HepG2 (cell line): ENCODE results near the gene HS6ST1. TPM values are rescaled to one million over a fixed set of nuclear protein-coding genes. Genes with fewer than 3 reads are reported as not detected.

Experiments used
- CBX5 ChIP-seq: sonication (generic); formaldehyde crosslinking; IDR thresholded peaks from 2 replicates; pipeline ENCODE4 v1.4.0; 2020; ENCODE audit warnings: missing genetic modification reagents, borderline replicate concordance
- FOXO1 ChIP-seq: sonication (generic); formaldehyde crosslinking; IDR thresholded peaks from 2 replicates; pipeline ENCODE4 v1.4.0; 2020; ENCODE audit warnings: missing genetic modification reagents
- FOXO4 ChIP-seq: sonication (generic); formaldehyde crosslinking; conservative IDR thresholded peaks from 2 replicates; pipeline ENCODE4 v1.8.1; 2023; ENCODE audit warnings: missing genetic modification reagents
- KLF15 ChIP-seq: sonication (generic); formaldehyde crosslinking; IDR thresholded peaks from 2 replicates; pipeline ENCODE4 v1.8.1; 2023; ENCODE audit warnings: borderline replicate concordance, mild to moderate bottlenecking, inconsistent platforms, missing genetic modification reagents, mixed read lengths
- NFKB2 ChIP-seq: sonication (generic); formaldehyde crosslinking; IDR thresholded peaks from 2 replicates; pipeline ENCODE4 v1.4.0; 2020; ENCODE audit warnings: missing genetic modification reagents, borderline replicate concordance
- NFRKB ChIP-seq: fragments of 450-650 bp; IDR thresholded peaks from 2 replicates; pipeline ENCODE4 v1.6.1; 2017
- PTBP1 ChIP-seq: fragments of 200-400 bp; formaldehyde crosslinking; IDR thresholded peaks from 2 replicates; pipeline ENCODE4 v1.6.1; 2018; ENCODE audit warnings: low read length, low read depth; ENCODE audit not compliant: poor library complexity, severe bottlenecking
- SALL2 ChIP-seq: sonication (generic); formaldehyde crosslinking; IDR thresholded peaks from 2 replicates; pipeline ENCODE4 v1.8.1; 2023; ENCODE audit warnings: mild to moderate bottlenecking, missing genetic modification reagents, inconsistent platforms
- SP4 ChIP-seq: sonication (generic); formaldehyde crosslinking; IDR thresholded peaks from 2 replicates; pipeline ENCODE4 v1.8.1; 2023; ENCODE audit warnings: mild to moderate bottlenecking, missing genetic modification reagents
- SRSF1 ChIP-seq: fragments of 200-400 bp; formaldehyde crosslinking; optimal IDR thresholded peaks from 2 replicates; pipeline ENCODE3; 2017; ENCODE audit warnings: mild to moderate bottlenecking, low read depth, low read length, moderate library complexity
- THAP9 ChIP-seq: sonication (generic); formaldehyde crosslinking; IDR thresholded peaks from 2 replicates; pipeline ENCODE4; 2020; ENCODE audit warnings: missing genetic modification reagents, mild to moderate bottlenecking, borderline replicate concordance
- ZBTB7A ChIP-seq: sonication (generic); formaldehyde crosslinking; IDR thresholded peaks from 2 replicates; pipeline ENCODE4 v1.8.0; 2022; ENCODE audit warnings: mild to moderate bottlenecking, missing genetic modification reagents
- ZFP37 ChIP-seq: sonication (generic); formaldehyde crosslinking; IDR thresholded peaks from 2 replicates; pipeline ENCODE4 v1.4.0; 2020; ENCODE audit warnings: missing genetic modification reagents, borderline replicate concordance
- ZNF136 ChIP-seq: sonication (generic); formaldehyde crosslinking; IDR thresholded peaks from 2 replicates; pipeline ENCODE4 v1.8.1; 2022; ENCODE audit warnings: low read depth, mild to moderate bottlenecking, moderate library complexity, missing genetic modification reagents
- ZNF264 ChIP-seq: sonication (generic); formaldehyde crosslinking; IDR thresholded peaks from 2 replicates; pipeline ENCODE4 v1.4.0; 2020; ENCODE audit warnings: missing genetic modification reagents
- ZNF549 ChIP-seq: sonication (generic); formaldehyde crosslinking; IDR thresholded peaks from 2 replicates; pipeline ENCODE4 v1.5.0; 2020; ENCODE audit warnings: missing genetic modification reagents
- ZNF574 ChIP-seq: sonication (generic); formaldehyde crosslinking; IDR thresholded peaks from 2 replicates; pipeline ENCODE4 v1.4.0; 2020; ENCODE audit warnings: missing genetic modification reagents
- ZNF652 ChIP-seq: IDR thresholded peaks from 2 replicates; pipeline ENCODE4 v1.6.1; 2016; ENCODE audit warnings: low read depth, borderline replicate concordance
- ZNF713 ChIP-seq: sonication (generic); formaldehyde crosslinking; IDR thresholded peaks from 2 replicates; pipeline ENCODE4 v1.4.0; 2020; ENCODE audit warnings: mild to moderate bottlenecking, missing genetic modification reagents
- ZNF75D ChIP-seq: sonication (generic); formaldehyde crosslinking; IDR thresholded peaks from 2 replicates; pipeline ENCODE4 v1.8.1; 2023; ENCODE audit warnings: missing genetic modification reagents, mild to moderate bottlenecking, borderline replicate concordance
- polyA plus RNA-seq, 8 experiments: library from polyadenylated mRNA; depleted of rRNA in 3 of 8; stranded (reverse) in 7 of 8; unstranded in 1 of 8; fragments of >200 nt; fragmentation: Illumina TruSeq in 4 of 8; extraction: Trizol in 4 of 8; gene quantifications; 2 replicates each; pipeline versions ENCODE4 v1.2.1 to v1.2.3, GENCODE V29; 2011 to 2016; ENCODE audit warnings: low read depth in 4 of 8, missing spikeins in 1 of 8, mixed read lengths in 1 of 8; ENCODE audit not compliant: insufficient read depth in 1 of 8
- total RNA-seq, 5 experiments: library from RNA; depleted of rRNA; stranded (reverse); fragments of >200 nt; fragmentation: Illumina TruSeq; extraction: Trizol; gene quantifications; 2 replicates each; pipeline ENCODE4 v1.2.3, GENCODE V29; 2016; ENCODE audit warnings: low read depth in 1 of 5

HS6ST1 gene
- total and polyA plus RNA-seq, 2 of the 13 experiments (the other 11 are each of a cell fraction or from before 2014, with no cell fraction given) = 34.5 to 84.6 TPM

GRCh38 chr2:128309280-128310093, 9.2 kb downstream of the HS6ST1 start (continued):
- TF ChIP-seq ZNF264 (CRISPR knock-in tag) = peak; percentile 98
- TF ChIP-seq SP4 (CRISPR knock-in tag) = peak; percentile 80
- no peak; the same call in 1 of the 2 replicates for TF ChIP-seq ZNF549
- no peak for TF ChIP-seq PTBP1
- TF ChIP-seq KLF15 (CRISPR knock-in tag) = peak; percentile 95
- TF ChIP-seq ZFP37 (CRISPR knock-in tag) = peak; percentile 99
- TF ChIP-seq SRSF1 = peak; percentile 63
- peak; percentile 85; the same call in 1 of the 2 replicates for TF ChIP-seq THAP9
- peak; percentile 74; the same call in 1 of the 2 replicates for TF ChIP-seq SALL2 (CRISPR knock-in tag)
- TF ChIP-seq CBX5 = peak; percentile 91
- peak; percentile 93 for TF ChIP-seq ZNF574 (CRISPR knock-in tag)
- TF ChIP-seq ZNF136 (CRISPR knock-in tag) = peak; percentile 92; the same call in 1 of the 2 replicates
- TF ChIP-seq ZNF713 (CRISPR knock-in tag) = 0 out of 2 replicates have a peak, but pooled peaks have one; percentile 77
- TF ChIP-seq ZNF652 (CRISPR knock-in tag) = peak; percentile 73; the same call in 1 of the 2 replicates
- TF ChIP-seq FOXO4 = no peak
- no peak for TF ChIP-seq NFRKB
- peak; percentile 97 for TF ChIP-seq FOXO1 (CRISPR knock-in tag)
- no peak for TF ChIP-seq ZNF75D (CRISPR knock-in tag)
- peak; percentile 91 for TF ChIP-seq ZBTB7A (CRISPR knock-in tag)
- TF ChIP-seq NFKB2 = peak; percentile 99
